ENCODE data around the gene MAGEC3. TPM values are rescaled to one million over a fixed set of nuclear protein-coding genes. Genes with fewer than 3 reads are reported as not detected.

The MAGEC3 gene
- 0.31 TPM in 1 of 2 replicates, not detected in the other for total RNA-seq
- long read RNA-seq = 0 reads

GRCh38 chrX:141838016-141838415 is at the start of gene MAGEC3:
MAGEC3 (plus strand) TSS chrX:141838316; CDS start chrX:141838316, 0 bp downstream.
- Mint-ChIP-seq H3K9me3 (ENCODE audit: low read depth) (peaks cover 24% of the 10 kb centered on the region), H3K27ac (no peak within 1 kb of the TSS), H3K36me3 (ENCODE audit: insufficient read depth) (no peaks in the 10 kb centered on the region), H3K4me3 (ENCODE audit: low read depth) (no peak within 1 kb of the TSS), H3K27me3 (no peaks in the 10 kb centered on the region), H3K4me1 (ENCODE audit: low read depth) (no peaks in the 10 kb centered on the region)
- no peak for TF ChIP-seq CTCF (IDR thresholded peaks at IDR 0.05; ENCODE audit: unreplicated experiment)
- DNase-seq (ENCODE audit: low spot score, unreplicated experiment) = no peak

- H3K27ac Mint-ChIP-seq = no peak overlapping the region
- DNase-seq (ENCODE audit: low spot score, unreplicated experiment) = no peak
Measured at GRCh38 chrX:141791856-141792255, 46.3 kb upstream of the MAGEC3 start.

GRCh38 chrX:141811438-141811837 is 26.7 kb upstream of the MAGEC3 start:
- no peak overlapping the region for H3K4me3 Mint-ChIP-seq (ENCODE audit: low read depth)
- DNase-seq (ENCODE audit: low spot score, unreplicated experiment) = no peak
- H3K9me3 Mint-ChIP-seq (ENCODE audit: low read depth) = peaks cover 43% of the 10 kb centered on the region
- H3K27me3 Mint-ChIP-seq = no peaks in the 10 kb centered on the region
- H3K4me1 Mint-ChIP-seq (ENCODE audit: low read depth) = peaks cover 7% of the 10 kb centered on the region
- H3K27ac Mint-ChIP-seq = no peak overlapping the region
- no peaks in the 10 kb centered on the region for H3K36me3 Mint-ChIP-seq (ENCODE audit: insufficient read depth)
- TF ChIP-seq CTCF (IDR thresholded peaks at IDR 0.05; ENCODE audit: unreplicated experiment) = no peak

More at GRCh38 chrX:141791856-141792255, 46.3 kb upstream of the MAGEC3 start:
- peaks cover 5% of the 10 kb centered on the region for H3K9me3 Mint-ChIP-seq (ENCODE audit: low read depth)
- no peaks in the 10 kb centered on the region for H3K27me3 Mint-ChIP-seq
- H3K36me3 Mint-ChIP-seq (ENCODE audit: insufficient read depth) = no peaks in the 10 kb centered on the region
- no peaks in the 10 kb centered on the region for H3K4me1 Mint-ChIP-seq (ENCODE audit: low read depth)
- H3K4me3 Mint-ChIP-seq (ENCODE audit: low read depth) = no peak overlapping the region
- TF ChIP-seq CTCF (IDR thresholded peaks at IDR 0.05; ENCODE audit: unreplicated experiment) = no peak

GRCh38 chrX:141814213-141814857 is 23.8 kb upstream of the MAGEC3 start:
- Mint-ChIP-seq H3K36me3 (ENCODE audit: insufficient read depth) (no peaks in the 10 kb centered on the region), H3K27me3 (no peaks in the 10 kb centered on the region), H3K27ac (no peak overlapping the region), H3K4me3 (ENCODE audit: low read depth) (no peak overlapping the region), H3K4me1 (ENCODE audit: low read depth) (peaks cover 7% of the 10 kb centered on the region), H3K9me3 (ENCODE audit: low read depth) (peaks cover 36% of the 10 kb centered on the region)
- no peak for DNase-seq (ENCODE audit: low spot score, unreplicated experiment)
- no peak for TF ChIP-seq CTCF (IDR thresholded peaks at IDR 0.05; ENCODE audit: unreplicated experiment)

GRCh38 chrX:141815904-141816303 is 22.2 kb upstream of the MAGEC3 start:
- H3K4me1 Mint-ChIP-seq (ENCODE audit: low read depth) = peaks cover 7% of the 10 kb centered on the region
- no peak overlapping the region for H3K27ac Mint-ChIP-seq
- H3K9me3 Mint-ChIP-seq (ENCODE audit: low read depth) = peaks cover 31% of the 10 kb centered on the region
- no peaks in the 10 kb centered on the region for H3K27me3 Mint-ChIP-seq
- TF ChIP-seq CTCF (IDR thresholded peaks at IDR 0.05; ENCODE audit: unreplicated experiment) = no peak
- H3K36me3 Mint-ChIP-seq (ENCODE audit: insufficient read depth) = no peaks in the 10 kb centered on the region
- DNase-seq (ENCODE audit: low spot score, unreplicated experiment) = no peak
- H3K4me3 Mint-ChIP-seq (ENCODE audit: low read depth) = no peak overlapping the region
